ENCODE measurements around the gene SZT2.

- no peak for TF ChIP-seq BHLHE40 (IDR thresholded peaks at IDR 0.05; ENCODE audit: borderline replicate concordance in 1 of 2, low read depth in 2 of 2, low read length in 1 of 2)
- no peak for TF ChIP-seq SIN3A (IDR thresholded peaks at IDR 0.05; ENCODE audit: low read depth, low read length)
- TF ChIP-seq SUZ12 (IDR thresholded peaks at IDR 0.05; ENCODE audit: unreplicated experiment), result no peak
- no peak for TF ChIP-seq CTCF (IDR thresholded peaks at IDR 0.05 in 2 of 3, conservative IDR thresholded peaks at IDR 0.05 in 1 of 3; ENCODE audit: control insufficient read depth in 2 of 3, extremely low read depth in 1 of 3, insufficient read depth in 1 of 3, low read depth in 3 of 3, low read length in 3 of 3)
- TF ChIP-seq HDAC6 (IDR thresholded peaks at IDR 0.05; ENCODE audit: unreplicated experiment), result no peak
- no peak for TF ChIP-seq BCLAF1 (IDR thresholded peaks at IDR 0.05)
- no peak for TF ChIP-seq POLR2AphosphoS5 (IDR thresholded peaks at IDR 0.05; ENCODE audit: low read length)
- TF ChIP-seq EED (IDR thresholded peaks at IDR 0.05; ENCODE audit: low read depth), result no peak
- TF ChIP-seq RUNX3 (IDR thresholded peaks at IDR 0.05; ENCODE audit: low read length), result no peak
- TF ChIP-seq YY1 (IDR thresholded peaks at IDR 0.05; ENCODE audit: low read depth, low read length), result no peak
Observed at GRCh38 chr1:43468414-43468813, 78.7 kb downstream of the SZT2 start.

All from GM12878 (cell line).